ENCODE results near the gene ZNRF3. TPM values are rescaled to one million over a fixed set of nuclear protein-coding genes. Genes with fewer than 3 reads are reported as not detected.

The ZNRF3 gene
- polyA plus RNA-seq, 1 experiment: 1.4 TPM

DNA sequence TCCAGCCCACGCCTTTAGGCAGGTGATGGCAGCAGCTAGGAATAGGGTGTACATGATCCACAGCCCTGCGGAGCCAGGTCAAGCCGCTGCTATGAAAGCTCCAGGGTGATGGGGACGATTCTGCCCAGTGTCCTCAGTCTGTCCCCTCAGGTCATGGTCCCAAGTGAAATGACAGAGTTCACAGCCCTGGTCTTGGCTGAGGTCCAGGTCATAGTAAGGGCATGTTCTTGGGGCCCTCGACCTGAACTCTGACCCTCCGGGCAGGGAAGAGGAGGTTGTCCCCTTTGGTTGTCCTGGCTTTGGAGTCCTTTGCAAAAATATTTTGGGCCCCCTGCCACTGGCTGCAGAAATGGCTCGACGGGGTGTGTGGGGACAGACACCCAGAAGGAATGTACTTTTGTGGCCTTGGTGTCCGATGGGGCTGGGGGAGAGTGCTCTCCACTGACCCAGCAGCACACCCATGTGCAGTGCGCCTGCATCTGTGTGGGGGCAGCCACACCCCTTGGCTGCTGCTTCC lies 170.9 kb downstream of the ZNRF3 start:
- no peak for DNase-seq (ENCODE audit: low read depth, low spot score)
- Histone ChIP-seq H3K27ac (ENCODE audit: low read depth, low read length) (no peak overlapping the region), H3K27me3 (ENCODE audit: control insufficient read depth, insufficient read depth, low read length) (no peaks in the 10 kb centered on the region), H3K9me3 (ENCODE audit: control insufficient read depth, insufficient read depth, low read length) (no peaks in the 10 kb centered on the region; the same call in 1 of the 2 replicates), H3K4me3 (ENCODE audit: low read depth, low read length) (no peak overlapping the region)
- ChIA-PET POLR2A (no interaction called here), CTCF (interaction anchor here (0.7 to 1.3 kb wide), 3 partner anchors 11 to 198 kb away, joined by 3 to 5 read pairs (median 4); no protein-coding TSS in a partner anchor)
- TF ChIP-seq, protein P1, sequence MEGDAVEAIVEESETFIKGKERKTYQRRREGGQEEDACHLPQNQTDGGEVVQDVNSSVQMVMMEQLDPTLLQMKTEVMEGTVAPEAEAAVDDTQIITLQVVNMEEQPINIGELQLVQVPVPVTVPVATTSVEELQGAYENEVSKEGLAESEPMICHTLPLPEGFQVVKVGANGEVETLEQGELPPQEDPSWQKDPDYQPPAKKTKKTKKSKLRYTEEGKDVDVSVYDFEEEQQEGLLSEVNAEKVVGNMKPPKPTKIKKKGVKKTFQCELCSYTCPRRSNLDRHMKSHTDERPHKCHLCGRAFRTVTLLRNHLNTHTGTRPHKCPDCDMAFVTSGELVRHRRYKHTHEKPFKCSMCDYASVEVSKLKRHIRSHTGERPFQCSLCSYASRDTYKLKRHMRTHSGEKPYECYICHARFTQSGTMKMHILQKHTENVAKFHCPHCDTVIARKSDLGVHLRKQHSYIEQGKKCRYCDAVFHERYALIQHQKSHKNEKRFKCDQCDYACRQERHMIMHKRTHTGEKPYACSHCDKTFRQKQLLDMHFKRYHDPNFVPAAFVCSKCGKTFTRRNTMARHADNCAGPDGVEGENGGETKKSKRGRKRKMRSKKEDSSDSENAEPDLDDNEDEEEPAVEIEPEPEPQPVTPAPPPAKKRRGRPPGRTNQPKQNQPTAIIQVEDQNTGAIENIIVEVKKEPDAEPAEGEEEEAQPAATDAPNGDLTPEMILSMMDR (IDR thresholded peaks at IDR 0.05; ENCODE audit: low read depth, low read length): no peak

DNA sequence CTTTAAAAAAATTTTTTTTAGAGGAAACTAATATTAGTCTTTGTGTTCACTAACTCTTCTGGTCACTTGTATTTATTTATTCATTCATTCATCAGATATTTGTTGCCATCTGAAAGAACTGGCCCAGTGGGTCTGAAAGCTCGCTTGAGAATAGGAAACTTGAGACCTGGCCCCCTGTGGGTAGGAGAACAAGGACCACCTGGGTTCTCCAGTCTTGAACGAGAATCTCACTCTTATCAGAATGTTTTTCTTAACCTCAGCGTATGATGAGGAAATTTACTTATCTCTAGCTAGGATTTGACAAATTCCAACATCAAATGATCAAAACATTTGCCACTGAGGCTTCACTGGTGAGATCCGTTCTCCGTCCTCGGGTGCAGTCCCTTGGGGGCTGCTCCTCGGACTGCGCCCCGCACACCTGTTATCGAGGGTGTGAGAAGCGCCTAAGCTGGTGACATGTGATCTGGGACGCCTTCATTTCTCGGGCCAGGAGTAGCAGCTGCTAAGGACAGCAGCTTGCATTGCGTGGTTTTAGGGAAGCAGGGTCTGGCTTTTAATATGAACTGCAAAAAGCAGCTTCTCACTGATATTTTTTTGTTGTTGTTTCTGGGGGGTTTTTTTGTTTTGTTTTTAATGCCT lies 171.9 kb downstream of the ZNRF3 start:
- TF ChIP-seq, protein P1 (IDR thresholded peaks at IDR 0.05; ENCODE audit: low read depth, low read length): no peak
- ChIA-PET CTCF (interaction anchor here (0.6 to 1.8 kb wide), 4 partner anchors 10 to 190 kb away, joined by 3 to 9 read pairs (median 4); no protein-coding TSS in a partner anchor), POLR2A (no interaction called here)
- Histone ChIP-seq H3K27me3 (ENCODE audit: control insufficient read depth, insufficient read depth, low read length) (peaks cover 1% of the 10 kb centered on the region), H3K9me3 (ENCODE audit: control insufficient read depth, insufficient read depth, low read length) (no peaks in the 10 kb centered on the region; the same call in 1 of the 2 replicates), H3K27ac (ENCODE audit: low read depth, low read length) (no peak overlapping the region), H3K4me3 (ENCODE audit: low read depth, low read length) (no peak overlapping the region)
- DNase-seq (ENCODE audit: low read depth, low spot score): no peak

DNA sequence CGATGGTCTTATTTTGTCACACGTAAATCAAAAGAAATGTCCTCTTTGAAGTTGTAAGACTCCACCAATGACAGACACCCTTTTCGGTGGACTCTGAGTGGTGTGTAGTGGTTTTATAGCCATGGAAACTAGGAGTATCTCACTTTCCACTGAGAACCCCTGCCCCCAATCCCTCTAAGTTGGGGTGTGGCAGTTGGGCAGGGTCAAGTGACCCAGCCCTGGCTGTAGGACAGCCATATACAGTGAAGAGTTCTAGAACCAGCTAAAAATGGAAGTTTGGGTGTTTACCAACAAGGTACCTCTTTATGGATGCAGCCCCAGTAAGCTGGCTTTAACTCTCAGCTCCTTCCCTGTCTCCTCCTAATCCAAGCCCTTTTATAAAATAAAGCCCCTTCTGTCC lies 173.1 kb downstream of the ZNRF3 start:
- no peak for DNase-seq (ENCODE audit: low read depth, low spot score)
- peaks cover 2% of the 10 kb centered on the region for H3K27me3 ChIP-seq (ENCODE audit: control insufficient read depth, insufficient read depth, low read length)
- no peak overlapping the region for H3K27ac ChIP-seq (ENCODE audit: low read depth, low read length)
- CTCF ChIA-PET: interaction anchor here (1.3 to 1.8 kb wide), 2 partner anchors 15 to 189 kb away, joined by 4 to 9 read pairs; no protein-coding TSS in a partner anchor
- POLR2A ChIA-PET: no interaction called here
- TF ChIP-seq, protein P1 (IDR thresholded peaks at IDR 0.05; ENCODE audit: low read depth, low read length): no peak
- H3K4me3 ChIP-seq (ENCODE audit: low read depth, low read length): no peak overlapping the region
- H3K9me3 ChIP-seq (ENCODE audit: control insufficient read depth, insufficient read depth, low read length): no peaks in the 10 kb centered on the region

DNA sequence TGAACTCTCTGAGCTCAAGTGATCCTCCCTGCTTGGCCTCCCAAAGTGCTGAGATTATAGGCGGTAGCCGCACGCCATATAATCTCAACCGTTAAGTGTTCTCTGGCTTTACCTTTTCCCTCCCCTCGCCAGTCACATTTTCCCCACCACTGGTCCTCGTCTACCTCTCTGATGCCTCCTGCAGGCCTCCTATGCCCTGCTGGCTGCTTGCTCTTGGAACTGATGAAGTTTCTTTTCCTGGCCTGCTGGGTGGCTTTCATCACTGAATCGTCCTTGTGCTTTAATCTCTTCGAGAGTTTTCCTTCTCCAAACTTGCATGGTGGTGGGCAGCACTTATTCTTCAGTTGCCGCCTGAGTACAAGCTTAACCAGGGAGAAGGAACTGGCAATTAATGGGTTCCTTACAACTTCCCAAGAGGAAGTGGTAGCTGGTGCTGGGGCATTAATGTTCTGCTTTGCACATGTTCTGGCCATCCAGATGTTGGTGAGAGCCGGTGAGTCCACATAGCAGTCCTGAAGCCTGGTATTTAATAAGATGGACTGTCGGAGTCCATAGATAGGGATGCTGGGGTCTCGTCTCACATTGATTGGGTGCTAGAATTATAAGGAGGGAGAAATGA lies 177.0 kb downstream of the ZNRF3 start:
- POLR2A ChIA-PET: no interaction called here
- no peak overlapping the region for H3K27ac ChIP-seq (ENCODE audit: low read depth, low read length)
- DNase-seq (ENCODE audit: low read depth, low spot score): no peak
- TF ChIP-seq, protein P1 (IDR thresholded peaks at IDR 0.05; ENCODE audit: low read depth, low read length): no peak
- no peaks in the 10 kb centered on the region for H3K9me3 ChIP-seq (ENCODE audit: control insufficient read depth, insufficient read depth, low read length)
- H3K4me3 ChIP-seq (ENCODE audit: low read depth, low read length): no peak overlapping the region
- peaks cover 8% of the 10 kb centered on the region for H3K27me3 ChIP-seq (ENCODE audit: control insufficient read depth, insufficient read depth, low read length)
- CTCF ChIA-PET: interaction anchor here (1.6 kb wide), 1 partner anchor 94 kb away, joined by 7 read pairs; no protein-coding TSS in a partner anchor

DNA sequence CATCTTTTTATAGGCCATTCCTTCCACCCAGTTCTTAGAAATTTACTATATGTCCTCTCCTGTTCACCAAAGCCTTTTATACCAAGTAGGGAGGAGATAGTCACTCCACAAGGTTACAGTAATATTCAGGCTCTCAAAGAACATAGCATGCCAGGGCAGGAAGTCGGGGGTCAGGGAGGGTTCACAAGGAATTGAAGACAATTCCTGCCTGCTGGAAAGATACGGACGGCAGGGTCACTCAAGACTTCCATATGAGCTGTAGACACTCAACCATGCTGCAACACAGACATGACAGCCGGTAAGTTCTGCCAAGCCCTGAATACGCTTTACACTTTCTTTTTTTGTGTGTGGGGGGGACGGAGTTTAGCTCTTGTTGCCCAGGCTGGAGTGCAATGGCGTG lies 177.6 kb downstream of the ZNRF3 start:
- TF ChIP-seq, protein P1 (IDR thresholded peaks at IDR 0.05; ENCODE audit: low read depth, low read length): no peak
- Histone ChIP-seq H3K27me3 (ENCODE audit: control insufficient read depth, insufficient read depth, low read length) (peaks cover 9% of the 10 kb centered on the region), H3K4me3 (ENCODE audit: low read depth, low read length) (no peak overlapping the region), H3K9me3 (ENCODE audit: control insufficient read depth, insufficient read depth, low read length) (no peaks in the 10 kb centered on the region), H3K27ac (ENCODE audit: low read depth, low read length) (no peak overlapping the region)
- ChIA-PET CTCF (interaction anchor here (0.7 to 1.4 kb wide), 2 partner anchors 21 to 93 kb away, joined by 3 read pairs; no protein-coding TSS in a partner anchor), POLR2A (no interaction called here)
- no peak for DNase-seq (ENCODE audit: low read depth, low spot score)
